ENCODE data around the gene ARMC5. TPM values are rescaled to one million over a fixed set of nuclear protein-coding genes. Genes with fewer than 3 reads are reported as not detected.

Gene ARMC5
- total and polyA plus RNA-seq, 8 donors, result 2.6 to 29.8 (median 11.3) TPM; not detected in 1

GRCh38 chr16:31484491-31485171 lies 25.3 kb downstream of the ARMC5 start:
- intact Hi-C loops (cut with DNase I; ENCODE audit: low total_unique reads), result no loop called here
- peaks cover 0 to under 1% (median 0%) of the 10 kb centered on the region in 4 donors for H3K36me3 ChIP-seq
- peaks cover 0 to 40% (median 0%) of the 10 kb centered on the region in 3 donors for H3K27me3 ChIP-seq
- peak; percentile 74 to 75 for DNase-seq
- no peak overlapping the region for H3K4me3 ChIP-seq
- TF ChIP-seq, protein P1, sequence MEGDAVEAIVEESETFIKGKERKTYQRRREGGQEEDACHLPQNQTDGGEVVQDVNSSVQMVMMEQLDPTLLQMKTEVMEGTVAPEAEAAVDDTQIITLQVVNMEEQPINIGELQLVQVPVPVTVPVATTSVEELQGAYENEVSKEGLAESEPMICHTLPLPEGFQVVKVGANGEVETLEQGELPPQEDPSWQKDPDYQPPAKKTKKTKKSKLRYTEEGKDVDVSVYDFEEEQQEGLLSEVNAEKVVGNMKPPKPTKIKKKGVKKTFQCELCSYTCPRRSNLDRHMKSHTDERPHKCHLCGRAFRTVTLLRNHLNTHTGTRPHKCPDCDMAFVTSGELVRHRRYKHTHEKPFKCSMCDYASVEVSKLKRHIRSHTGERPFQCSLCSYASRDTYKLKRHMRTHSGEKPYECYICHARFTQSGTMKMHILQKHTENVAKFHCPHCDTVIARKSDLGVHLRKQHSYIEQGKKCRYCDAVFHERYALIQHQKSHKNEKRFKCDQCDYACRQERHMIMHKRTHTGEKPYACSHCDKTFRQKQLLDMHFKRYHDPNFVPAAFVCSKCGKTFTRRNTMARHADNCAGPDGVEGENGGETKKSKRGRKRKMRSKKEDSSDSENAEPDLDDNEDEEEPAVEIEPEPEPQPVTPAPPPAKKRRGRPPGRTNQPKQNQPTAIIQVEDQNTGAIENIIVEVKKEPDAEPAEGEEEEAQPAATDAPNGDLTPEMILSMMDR (IDR thresholded peaks at IDR 0.05), result no peak
- peak in 1 of 3 donors; percentile 23 for TF ChIP-seq POLR2AphosphoS5 (IDR thresholded peaks at IDR 0.05)
- WGBS, 5 donors, result 17 to 47% (median 38%) methylated on average over 7 to 14 of the region's 14 CpGs
- peaks cover 22 to 47% (median 35%) of the 10 kb centered on the region in 4 donors for H3K4me1 ChIP-seq
- H3K27ac ChIP-seq, result peak overlapping the region in 2 of 5 donors; percentile 27 to 42
- no peaks in the 10 kb centered on the region for H3K9me3 ChIP-seq

DNA sequence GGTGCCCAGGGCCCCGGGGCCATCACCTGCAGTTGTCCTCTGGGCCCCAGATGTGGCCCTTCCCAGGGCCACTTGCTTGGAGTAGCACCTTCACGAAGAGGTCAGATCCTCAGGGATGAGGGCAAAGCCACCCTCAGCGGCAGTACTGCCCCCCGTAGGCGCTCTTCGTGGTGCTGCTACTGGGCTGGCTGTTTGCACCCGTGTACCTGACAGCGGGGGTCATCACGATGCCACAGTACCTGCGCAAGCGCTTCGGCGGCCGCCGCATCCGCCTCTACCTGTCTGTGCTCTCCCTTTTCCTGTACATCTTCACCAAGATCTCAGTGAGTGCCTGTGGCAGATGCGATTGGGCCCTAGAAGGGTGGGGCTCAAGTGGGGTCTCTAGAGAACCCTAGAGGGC lies 26.3 kb downstream of the ARMC5 start:
- intact Hi-C loops (cut with DNase I; ENCODE audit: low total_unique reads), result no loop called here
- no peak for DNase-seq
- no peaks in the 10 kb centered on the region for H3K9me3 ChIP-seq
- H3K27me3 ChIP-seq, result peaks cover 0 to 40% (median 0%) of the 10 kb centered on the region in 3 donors
- no peak for TF ChIP-seq POLR2A (IDR thresholded peaks at IDR 0.05)
- no peak for TF ChIP-seq EP300 (IDR thresholded peaks at IDR 0.05)
- no peak for TF ChIP-seq POLR2AphosphoS5 (IDR thresholded peaks at IDR 0.05)
- TF ChIP-seq, protein P1 (IDR thresholded peaks at IDR 0.05), result no peak
- H3K4me3 ChIP-seq, result no peak overlapping the region
- peaks cover 22 to 41% (median 35%) of the 10 kb centered on the region in 4 donors for H3K4me1 ChIP-seq
- no peak overlapping the region for H3K27ac ChIP-seq
- WGBS, 5 donors, result 94 to 100% (median 96%) methylated on average over 6 to 17 of the region's 17 CpGs
- H3K36me3 ChIP-seq, result peaks cover 0 to 9% (median 7%) of the 10 kb centered on the region in 4 donors

DNA sequence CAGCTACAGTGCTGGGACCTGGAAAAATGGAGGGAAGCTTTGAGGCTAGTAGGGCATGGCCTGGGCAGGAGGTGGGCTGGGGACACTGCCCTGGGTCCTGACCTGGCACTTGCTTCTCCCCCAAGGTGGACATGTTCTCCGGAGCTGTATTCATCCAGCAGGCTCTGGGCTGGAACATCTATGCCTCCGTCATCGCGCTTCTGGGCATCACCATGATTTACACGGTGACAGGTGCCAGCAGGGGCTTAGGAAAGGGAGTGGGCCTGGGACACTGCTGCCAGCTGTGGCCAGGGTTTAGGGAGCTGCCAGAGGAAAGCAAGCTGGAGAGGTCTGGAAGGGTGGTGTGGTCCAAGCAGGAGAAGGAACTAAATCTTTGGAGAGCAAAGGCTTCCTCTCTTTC lies 26.7 kb downstream of the ARMC5 start:
- Histone ChIP-seq H3K9me3 (no peaks in the 10 kb centered on the region), H3K27me3 (peaks cover 0 to 40% (median 0%) of the 10 kb centered on the region in 3 donors), H3K4me1 (peaks cover 22 to 36% (median 32%) of the 10 kb centered on the region in 4 donors), H3K4me3 (no peak overlapping the region), H3K27ac (no peak overlapping the region), H3K36me3 (peaks cover 0 to 14% (median 11%) of the 10 kb centered on the region in 4 donors)
- DNase-seq, result no peak
- no peak for TF ChIP-seq EP300 (IDR thresholded peaks at IDR 0.05)
- TF ChIP-seq, protein P1 (IDR thresholded peaks at IDR 0.05), result no peak
- no peak for TF ChIP-seq POLR2A (IDR thresholded peaks at IDR 0.05)
- TF ChIP-seq POLR2AphosphoS5 (IDR thresholded peaks at IDR 0.05), result no peak
- WGBS, 5 donors, result 96 to 100% (median 96%) methylated on average over 4 to 5 of the region's 5 CpGs
- intact Hi-C loops (cut with DNase I; ENCODE audit: low total_unique reads), result no loop called here

DNA sequence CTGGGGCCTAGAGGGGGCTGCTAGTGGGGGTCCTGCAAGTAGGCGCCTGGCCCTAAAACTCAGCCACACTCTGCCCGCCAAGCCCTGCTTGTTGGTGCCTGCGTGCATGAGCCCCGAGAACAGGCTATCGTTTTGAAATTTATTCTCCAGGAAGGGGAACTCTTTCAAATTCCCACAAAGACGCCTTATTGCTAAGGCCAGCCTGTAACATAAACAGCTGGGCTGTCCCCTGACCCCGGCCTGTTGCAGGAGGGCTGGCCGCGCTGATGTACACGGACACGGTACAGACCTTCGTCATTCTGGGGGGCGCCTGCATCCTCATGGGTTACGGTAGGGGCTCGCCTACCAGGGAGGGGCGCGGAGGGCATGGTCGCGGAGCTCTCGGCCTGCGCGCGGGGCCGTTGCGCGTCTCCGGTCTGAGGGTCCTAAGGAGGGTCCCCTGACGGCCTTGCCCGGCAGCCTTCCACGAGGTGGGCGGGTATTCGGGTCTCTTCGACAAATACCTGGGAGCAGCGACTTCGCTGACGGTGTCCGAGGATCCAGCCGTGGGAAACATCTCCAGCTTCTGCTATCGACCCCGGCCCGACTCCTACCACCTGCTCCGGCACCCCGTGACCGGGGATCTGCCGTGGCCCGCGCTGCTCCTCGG lies 27.9 kb downstream of the ARMC5 start:
- no peak for DNase-seq
- Histone ChIP-seq H3K9me3 (no peaks in the 10 kb centered on the region), H3K27me3 (peaks cover 0 to 40% (median 0%) of the 10 kb centered on the region in 3 donors), H3K4me1 (peaks cover 22 to 35% (median 31%) of the 10 kb centered on the region in 4 donors), H3K27ac (peak overlapping the region in 4 of 5 donors; percentile 4 to 26 (median 15)), H3K36me3 (peaks cover 0 to 26% (median 21%) of the 10 kb centered on the region in 4 donors), H3K4me3 (peak overlapping the region; percentile 48 to 79 (median 56))
- TF ChIP-seq, protein P1 (IDR thresholded peaks at IDR 0.05), result no peak
- TF ChIP-seq POLR2A (IDR thresholded peaks at IDR 0.05) (no peak), EP300 (IDR thresholded peaks at IDR 0.05) (no peak), POLR2AphosphoS5 (IDR thresholded peaks at IDR 0.05) (no peak)
- 5 to 9% (median 7%) methylated on average over 25 to 48 of the region's 48 CpGs for WGBS, 5 donors
- intact Hi-C loops (cut with DNase I; ENCODE audit: low total_unique reads), result no loop called here

Measured in stomach (tissue), 9 donors.